Keratinocyte (primary cell): ENCODE results near the gene BARX1. TPM values are rescaled to one million over a fixed set of nuclear protein-coding genes. Genes with fewer than 3 reads are reported as not detected.

Experiments
- DNase-seq: peaks from one replicate; pipeline ENCODE4 v3.0.0-alpha.2; 2011; ENCODE audit warnings: low read depth, missing footprints, low spot score
- FAIRE-seq: peaks from 2 replicates; lab custom pipeline; 2011; peaks lifted over from hg19 to GRCh38; lab: Jason Lieb, UNC
- H2AFZ ChIP-seq: 2 replicates; pipeline ENCODE4 v1.6.0; 2012; ENCODE audit warnings: low read length, control low read depth, inconsistent platforms; ENCODE audit not compliant: control insufficient read depth
- H3K27ac ChIP-seq: 2 replicates; pipeline ENCODE4 v1.5.1; 2011; ENCODE audit warnings: low read length; ENCODE audit not compliant: control insufficient read depth, insufficient read depth
- H3K27me3 ChIP-seq: 3 replicates; pipeline ENCODE4 v1.6.0; 2011; ENCODE audit warnings: low read length; ENCODE audit not compliant: control insufficient read depth, insufficient read depth; ENCODE audit errors: extremely low read depth
- H3K36me3 ChIP-seq, 2 experiments: 2 replicates in 1 of 2; 3 replicates in 1 of 2; pipeline ENCODE4 v1.5.1; 2011; ENCODE audit warnings: low read length in 2 of 2, mild to moderate bottlenecking in 1 of 2; ENCODE audit not compliant: control insufficient read depth in 2 of 2, insufficient read depth in 2 of 2; ENCODE audit errors: extremely low read depth in 1 of 2
- H3K4me1 ChIP-seq: 3 replicates; pipeline ENCODE4 v1.5.1; 2011; ENCODE audit warnings: low read length; ENCODE audit not compliant: control insufficient read depth, insufficient read depth; ENCODE audit errors: extremely low read depth
- H3K4me2 ChIP-seq: 3 replicates; pipeline ENCODE4 v1.6.0; 2011; ENCODE audit warnings: low read depth, low read length; ENCODE audit not compliant: control insufficient read depth, insufficient read depth; ENCODE audit errors: extremely low read depth
- H3K4me3 ChIP-seq, 3 experiments: fragments of 200-600 bp in 1 of 3; sonication (generic) in 1 of 3; 2 replicates in 2 of 3; 3 replicates in 1 of 3; pipeline ENCODE4 v1.5.1; 2011 to 2016; ENCODE audit warnings: low read length in 3 of 3, mild to moderate bottlenecking in 3 of 3, control low read depth in 2 of 3, inconsistent platforms in 1 of 3, low read depth in 1 of 3, mixed read lengths in 1 of 3, mixed run types in 1 of 3, moderate library complexity in 1 of 3; ENCODE audit not compliant: control insufficient read depth in 2 of 3, insufficient read depth in 2 of 3; ENCODE audit errors: extremely low read depth in 1 of 3
- H3K79me2 ChIP-seq: 2 replicates; pipeline ENCODE4 v1.6.0; 2012; ENCODE audit warnings: low read length; ENCODE audit not compliant: control insufficient read depth, insufficient read depth
- H3K9ac ChIP-seq: 3 replicates; pipeline ENCODE4 v1.6.0; 2011; ENCODE audit warnings: low read length; ENCODE audit not compliant: control insufficient read depth, insufficient read depth; ENCODE audit errors: extremely low read depth
- H3K9me1 ChIP-seq: 3 replicates; pipeline ENCODE4 v1.6.0; 2011; ENCODE audit warnings: low read length; ENCODE audit not compliant: control insufficient read depth, insufficient read depth; ENCODE audit errors: extremely low read depth
- H3K9me3 ChIP-seq: 2 replicates; pipeline ENCODE4 v1.5.1; 2012; ENCODE audit warnings: low read depth, low read length; ENCODE audit not compliant: control insufficient read depth
- H4K20me1 ChIP-seq: 3 replicates; pipeline ENCODE4 v1.6.0; 2011; ENCODE audit warnings: low read length; ENCODE audit not compliant: control insufficient read depth, insufficient read depth; ENCODE audit errors: extremely low read depth
- CTCF ChIP-seq, 3 experiments: IDR thresholded peaks in 1 of 3; conservative IDR thresholded peaks in 1 of 3; optimal IDR thresholded peaks in 1 of 3; 2 replicates in 2 of 3; 3 replicates in 1 of 3; pipeline versions ENCODE3 to v1.5.1; 2011; ENCODE audit warnings: low read length in 3 of 3, mild to moderate bottlenecking in 3 of 3, moderate library complexity in 2 of 3, control low read depth in 1 of 3, inconsistent platforms in 1 of 3; ENCODE audit not compliant: insufficient read depth in 2 of 3; ENCODE audit errors: extremely low read depth in 1 of 3
- EZH2 ChIP-seq: IDR thresholded peaks from one replicate; pipeline ENCODE4 v1.6.1; 2012; ENCODE audit warnings: inconsistent platforms, mild to moderate bottlenecking, low read length, moderate library complexity
- dilution Hi-C: fragments of 300-500 bp; cut with MboI; formaldehyde crosslinking; loops from one replicate; pipeline ENCODE4 v1.7.0; 2020; ENCODE audit warnings: low sequenced_read_pairs; ENCODE audit not compliant: extremely low pct_ligation_motif_present
- polyA plus RNA-seq, 5 experiments: library from polyadenylated mRNA; depleted of rRNA in 3 of 5; stranded (reverse) in 3 of 5; stranded (forward) in 1 of 5; unstranded in 1 of 5; fragments of >200 nt; gene quantifications; 1 replicate in 1 of 5; 2 replicates in 3 of 5; 3 replicates in 1 of 5; pipeline versions ENCODE4 v1.2.1 to v1.2.3, GENCODE V29; 2011 to 2012; ENCODE audit warnings: missing spikeins in 2 of 5, low read depth in 1 of 5, low replicate concordance in 1 of 5

BARX1 gene
- polyA plus RNA-seq, 1 donor (not counting 4 experiments of a cell fraction or from before 2014, with no cell fraction given), result not detected

- dilution Hi-C loops, result no loop called here
- Histone ChIP-seq H3K9me3 (no peaks in the 10 kb centered on the region), H3K4me1 (no peaks in the 10 kb centered on the region), H3K79me2 (no peaks in the 10 kb centered on the region), H3K27ac (no peak overlapping the region), H3K9me1 (no peaks in the 10 kb centered on the region), H2AFZ (no peak overlapping the region), H3K9ac (no peak overlapping the region), H3K27me3 (peaks cover 31% of the 10 kb centered on the region), H3K4me2 (no peak overlapping the region), H4K20me1 (no peaks in the 10 kb centered on the region), H3K36me3 (no peaks in the 10 kb centered on the region), H3K4me3 (no peak overlapping the region)
- TF ChIP-seq EZH2 (no peak), CTCF (optimal IDR thresholded peaks at IDR 0.05 in 1 of 3, IDR thresholded peaks at IDR 0.05 in 1 of 3, conservative IDR thresholded peaks at IDR 0.05 in 1 of 3; ENCODE audit: extremely low read depth in 1 of 3, insufficient read depth in 2 of 3, low read length in 3 of 3) (no peak)
- no peak for DNase-seq
- FAIRE-seq, result no peak
Observed at GRCh38 chr9:93911136-93911745, 43.9 kb downstream of the BARX1 start.

GRCh38 chr9:93910598-93910997 lies 44.6 kb downstream of the BARX1 start:
- Histone ChIP-seq H2AFZ (no peak overlapping the region), H3K9me1 (no peaks in the 10 kb centered on the region), H3K27ac (no peak overlapping the region), H3K4me1 (no peaks in the 10 kb centered on the region), H3K27me3 (peaks cover 31% of the 10 kb centered on the region), H3K9ac (no peak overlapping the region), H4K20me1 (no peaks in the 10 kb centered on the region), H3K4me2 (no peak overlapping the region), H3K4me3 (no peak overlapping the region), H3K36me3 (no peaks in the 10 kb centered on the region), H3K9me3 (no peaks in the 10 kb centered on the region), H3K79me2 (no peaks in the 10 kb centered on the region)
- no peak for DNase-seq
- no peak for TF ChIP-seq CTCF (optimal IDR thresholded peaks at IDR 0.05 in 1 of 3, IDR thresholded peaks at IDR 0.05 in 1 of 3, conservative IDR thresholded peaks at IDR 0.05 in 1 of 3; ENCODE audit: extremely low read depth in 1 of 3, insufficient read depth in 2 of 3, low read length in 3 of 3)
- no peak for TF ChIP-seq EZH2
- FAIRE-seq, result no peak
- dilution Hi-C loops, result no loop called here
